ENCODE results near the gene GAGE2A.
"Not testable (repeated sequence)": the region's sequence is repeated elsewhere in the genome, so short reads cannot be mapped to it uniquely, and the experiment has no call there.

The GAGE2A gene

GRCh38 chrX:49589196-49589595 is at the start of gene GAGE2A:
Gene GAGE2A, plus strand, starts transcription at chrX:49589496. Its CDS starts 1,155 bp downstream, at chrX:49590651.
- not testable (repeated sequence) for H3K4me3 ChIP-seq (ENCODE audit: low read depth, low read length); DNase-seq (ENCODE audit: low read depth)

- DNase-seq (ENCODE audit: low read depth); H3K4me3 ChIP-seq (ENCODE audit: low read depth, low read length): not testable (repeated sequence)
Measured at GRCh38 chrX:49541433-49541832, 47.9 kb upstream of the GAGE2A start, which contains the start of gene GAGE12D. Gene GAGE12D, plus strand, starts transcription at chrX:49541733. Its CDS starts 1,155 bp downstream, at chrX:49542888.

- not testable (repeated sequence) for DNase-seq (ENCODE audit: low read depth); H3K4me3 ChIP-seq (ENCODE audit: low read depth, low read length)
Measured at GRCh38 chrX:49550989-49551388, 38.3 kb upstream of the GAGE2A start, which contains the start of gene GAGE12E. Gene GAGE12E, plus strand, starts transcription at chrX:49551289. Its CDS starts 1,155 bp downstream, at chrX:49552444.

GRCh38 chrX:49560542-49560941 is 28.8 kb upstream of the GAGE2A start, which contains the start of gene GAGE12F:
Gene GAGE12F, plus strand, starts transcription at chrX:49560842. Its CDS starts 1,155 bp downstream, at chrX:49561997.
- DNase-seq (ENCODE audit: low read depth); H3K4me3 ChIP-seq (ENCODE audit: low read depth, low read length): not testable (repeated sequence)

GRCh38 chrX:49568728-49569127 is 20.6 kb upstream of the GAGE2A start:
- DNase-seq (ENCODE audit: low read depth); H3K4me3 ChIP-seq (ENCODE audit: low read depth, low read length): not testable (repeated sequence)

- DNase-seq (ENCODE audit: low read depth); H3K4me3 ChIP-seq (ENCODE audit: low read depth, low read length): not testable (repeated sequence)
Measured at GRCh38 chrX:49569152-49569551, 20.1 kb upstream of the GAGE2A start.

- not testable (repeated sequence) for H3K4me3 ChIP-seq (ENCODE audit: low read depth, low read length); DNase-seq (ENCODE audit: low read depth)
Measured at GRCh38 chrX:49570100-49570499, 19.2 kb upstream of the GAGE2A start, which contains the start of gene GAGE12G. Gene GAGE12G, plus strand, starts transcription at chrX:49570400. Its CDS starts 1,155 bp downstream, at chrX:49571555.

GRCh38 chrX:49579649-49580048 is 9.6 kb upstream of the GAGE2A start, which contains the start of gene GAGE12H:
Gene GAGE12H, plus strand, starts transcription at chrX:49579949. Its CDS starts 1,155 bp downstream, at chrX:49581104.
- DNase-seq (ENCODE audit: low read depth); H3K4me3 ChIP-seq (ENCODE audit: low read depth, low read length): not testable (repeated sequence)

- H3K4me3 ChIP-seq (ENCODE audit: low read depth, low read length); DNase-seq (ENCODE audit: low read depth): not testable (repeated sequence)
Measured at GRCh38 chrX:49589769-49590478, 628 bp downstream of the GAGE2A start.

GRCh38 chrX:49590488-49590887 is 1.2 kb downstream of the GAGE2A start:
- DNase-seq (ENCODE audit: low read depth); H3K4me3 ChIP-seq (ENCODE audit: low read depth, low read length): not testable (repeated sequence)

- not testable (repeated sequence) for DNase-seq (ENCODE audit: low read depth); H3K4me3 ChIP-seq (ENCODE audit: low read depth, low read length)
Measured at GRCh38 chrX:49598720-49599119, 9.4 kb downstream of the GAGE2A start, which contains the start of gene GAGE1. Gene GAGE1, plus strand, starts transcription at chrX:49599020. Its CDS starts 1,155 bp downstream, at chrX:49600175.

- DNase-seq (ENCODE audit: low read depth), result no peak
- H3K4me3 ChIP-seq (ENCODE audit: low read depth, low read length), result no peak overlapping the region
- TF ChIP-seq MYC (IDR thresholded peaks at IDR 0.05; ENCODE audit: low read depth, low read length) (no peak), POLR2A (IDR thresholded peaks at IDR 0.05; ENCODE audit: extremely low read depth, insufficient read length) (no peak), CTCF (IDR thresholded peaks at IDR 0.05; ENCODE audit: low read depth, low read length) (no peak), MAX (IDR thresholded peaks at IDR 0.05; ENCODE audit: low read depth, low read length) (no peak)
Measured at GRCh38 chrX:49610718-49611310, 21.5 kb downstream of the GAGE2A start.

All from NB4 (cell line).